GM19463 (cell line): ENCODE data around the gene SBK2.
"Not testable (repeated sequence)": the region's sequence is repeated elsewhere in the genome, so short reads cannot be mapped to it uniquely, and the experiment has no call there.

Experiments
- ATAC-seq: cut with Tn5 transposase; IDR thresholded peaks from one replicate; pipeline ENCODE4 v1.9.1; 2021; ENCODE audit warnings: mild to moderate bottlenecking, moderate library complexity; ENCODE audit not compliant: unreplicated experiment

The SBK2 gene

GRCh38 chr19:55503502-55504251 lies 33.3 kb downstream of the SBK2 start:
- peak; percentile 98 for ATAC-seq

- no peak for ATAC-seq
Measured at GRCh38 chr19:55503157-55503501, 33.8 kb downstream of the SBK2 start.

DNA sequence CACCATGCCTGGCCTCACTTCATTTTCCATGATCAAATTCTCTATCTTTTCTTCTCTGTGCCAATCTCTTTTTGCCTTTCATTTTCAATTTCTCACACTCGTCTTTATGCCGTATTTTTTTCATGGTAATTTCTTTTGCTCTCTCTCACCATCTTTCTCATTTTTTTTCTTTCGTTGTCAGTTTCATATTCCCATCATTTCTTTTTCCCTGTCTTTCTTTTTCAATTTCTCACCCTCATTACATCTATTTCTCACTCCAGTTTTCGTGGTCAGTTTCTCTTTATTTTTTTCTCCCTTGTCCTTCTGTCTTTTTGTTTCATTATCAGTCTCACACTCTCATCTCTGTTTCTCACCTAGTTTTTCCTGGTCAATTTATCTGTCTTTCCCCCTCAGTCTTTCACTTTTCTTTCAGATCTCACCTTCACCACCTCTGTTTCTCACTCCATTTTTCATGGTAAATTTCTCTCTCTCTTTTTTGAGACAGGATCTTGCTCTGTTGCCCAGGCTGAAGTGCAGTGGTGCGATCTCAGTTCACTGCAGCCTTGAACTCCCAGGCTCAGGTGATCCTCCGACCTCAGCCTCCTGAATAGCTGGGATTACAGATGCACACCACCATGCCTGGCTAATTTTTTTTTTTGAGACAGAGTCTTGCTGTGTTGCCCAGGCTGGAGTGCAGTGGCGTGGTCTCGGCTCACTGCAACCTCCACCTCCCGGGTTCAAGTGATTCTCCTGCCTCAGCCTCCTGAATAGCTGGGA lies 34.6 kb downstream of the SBK2 start:
- ATAC-seq = no peak

- no peak for ATAC-seq
Measured at GRCh38 chr19:55500368-55500952, 36.5 kb downstream of the SBK2 start.

DNA sequence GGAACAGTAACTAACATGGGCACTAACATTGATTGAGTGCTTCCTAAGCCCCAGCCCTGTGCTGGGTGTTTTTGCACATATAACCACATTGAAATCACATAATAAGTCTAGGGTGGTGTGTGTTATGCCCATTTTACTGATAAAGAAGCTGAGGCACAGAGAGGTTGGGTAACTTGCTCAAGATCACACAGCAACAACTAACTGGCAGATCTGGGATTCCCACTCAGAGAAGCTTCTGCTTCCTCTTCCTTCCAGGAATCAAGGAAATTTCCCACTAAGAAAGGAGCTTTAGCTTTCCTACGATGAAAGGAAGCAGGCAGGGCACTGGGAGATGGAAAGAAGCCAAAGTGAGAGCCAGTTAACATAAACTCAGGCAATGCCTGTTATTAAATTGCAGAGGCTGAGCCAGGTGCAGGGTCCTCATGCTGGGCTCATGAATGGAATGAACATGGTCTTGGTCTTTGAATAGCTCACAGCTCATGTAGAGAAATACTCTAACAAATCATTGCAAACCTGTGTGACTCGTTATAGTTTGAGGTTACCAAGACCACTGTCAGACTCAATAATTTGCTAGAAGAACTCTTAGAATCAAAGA lies 38.6 kb downstream of the SBK2 start:
- ATAC-seq = no peak

- ATAC-seq = no peak
Measured at GRCh38 chr19:55497763-55498162, 39.2 kb downstream of the SBK2 start.

- ATAC-seq = not testable (repeated sequence)
Measured at GRCh38 chr19:55496820-55497219, 40.1 kb downstream of the SBK2 start.

DNA sequence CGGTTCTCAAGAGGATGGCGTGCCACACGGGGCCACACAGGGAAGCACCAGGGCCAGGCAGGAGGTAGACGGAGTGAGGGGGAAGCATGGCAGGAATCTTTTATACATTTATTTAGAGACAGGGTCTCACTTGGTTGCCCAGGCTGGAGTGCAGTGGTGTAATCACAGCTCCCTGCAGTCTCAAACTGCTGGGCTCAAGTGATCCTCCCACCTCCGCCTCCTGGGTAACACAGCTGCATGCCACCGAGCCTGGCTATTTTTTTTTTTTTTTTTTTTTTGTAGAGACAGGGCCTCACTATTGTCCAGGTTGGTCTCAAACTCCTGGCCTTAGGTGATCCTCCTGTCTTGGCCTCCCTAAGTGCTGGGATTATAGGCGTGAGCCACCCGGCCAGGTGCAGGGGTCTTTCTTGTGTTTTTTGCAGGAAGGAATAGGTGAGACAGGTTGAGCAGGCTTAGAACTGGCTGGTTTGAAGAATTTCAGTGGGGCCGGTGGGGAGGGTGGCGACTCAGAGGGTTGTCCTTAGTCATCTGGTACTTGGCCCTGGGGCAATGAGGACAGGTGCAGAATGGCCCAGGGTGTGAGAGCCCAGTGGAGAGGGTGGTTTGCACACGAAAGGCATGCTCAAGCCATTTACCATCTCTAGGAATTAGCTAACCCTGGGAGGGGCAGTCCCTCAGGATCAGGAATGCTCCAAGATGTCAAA lies 41.1 kb downstream of the SBK2 start:
- no peak for ATAC-seq

- ATAC-seq = no peak
Measured at GRCh38 chr19:55494172-55494761, 42.7 kb downstream of the SBK2 start.

DNA sequence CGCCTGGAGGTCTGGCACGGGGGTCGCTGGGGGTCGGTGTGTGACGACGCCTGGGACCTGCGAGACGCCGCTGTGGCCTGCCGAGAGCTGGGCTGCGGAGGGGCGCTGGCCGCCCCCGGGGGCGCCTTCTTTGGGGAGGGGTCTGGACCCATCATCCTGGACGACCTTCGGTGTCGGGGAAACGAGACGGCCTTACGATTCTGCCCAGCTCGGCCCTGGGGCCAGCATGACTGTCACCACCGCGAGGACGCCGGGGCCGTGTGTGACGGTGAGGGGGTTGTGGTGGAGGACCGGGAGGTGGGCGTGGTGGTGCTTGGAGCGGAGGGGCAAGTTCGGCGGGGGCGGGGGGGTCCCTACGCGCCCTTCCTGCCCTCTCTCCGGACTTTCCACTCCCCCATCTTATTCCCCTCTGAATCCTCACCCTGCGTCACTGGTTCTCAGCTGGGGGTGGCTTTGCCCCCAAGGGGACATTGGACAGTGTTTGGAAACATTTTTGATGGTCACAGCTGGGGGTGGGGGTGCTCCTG lies 43.2 kb downstream of the SBK2 start:
- ATAC-seq = no peak

DNA sequence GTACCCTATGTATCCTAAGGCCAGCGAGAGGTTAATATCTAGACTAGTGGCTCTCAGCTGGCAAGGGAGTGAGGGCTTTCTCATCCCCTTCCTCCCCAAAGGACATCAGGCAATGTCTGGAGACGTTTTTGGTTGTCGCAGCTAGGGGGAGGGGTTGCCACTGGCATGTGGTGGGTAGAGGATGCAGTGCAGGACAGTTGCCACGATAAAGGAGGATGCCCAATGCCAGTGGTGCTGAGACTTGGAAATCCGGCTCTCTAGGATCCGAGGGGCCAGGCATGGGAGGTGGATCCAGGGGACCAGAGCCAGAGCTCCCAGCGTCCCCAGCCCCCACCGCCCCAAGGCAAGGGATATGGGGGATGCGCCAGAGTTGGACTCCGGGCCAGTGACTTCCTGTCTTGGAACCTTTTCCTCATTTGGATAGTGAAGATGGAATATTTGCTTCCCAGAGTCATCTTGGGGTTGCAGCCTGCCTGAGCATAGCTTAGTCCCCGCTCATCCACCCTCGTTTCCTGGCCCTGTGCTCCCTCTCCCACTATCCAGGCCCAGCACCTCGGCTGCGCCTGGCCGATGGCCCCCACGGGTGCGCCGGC lies 43.8 kb downstream of the SBK2 start:
- no peak for ATAC-seq

DNA sequence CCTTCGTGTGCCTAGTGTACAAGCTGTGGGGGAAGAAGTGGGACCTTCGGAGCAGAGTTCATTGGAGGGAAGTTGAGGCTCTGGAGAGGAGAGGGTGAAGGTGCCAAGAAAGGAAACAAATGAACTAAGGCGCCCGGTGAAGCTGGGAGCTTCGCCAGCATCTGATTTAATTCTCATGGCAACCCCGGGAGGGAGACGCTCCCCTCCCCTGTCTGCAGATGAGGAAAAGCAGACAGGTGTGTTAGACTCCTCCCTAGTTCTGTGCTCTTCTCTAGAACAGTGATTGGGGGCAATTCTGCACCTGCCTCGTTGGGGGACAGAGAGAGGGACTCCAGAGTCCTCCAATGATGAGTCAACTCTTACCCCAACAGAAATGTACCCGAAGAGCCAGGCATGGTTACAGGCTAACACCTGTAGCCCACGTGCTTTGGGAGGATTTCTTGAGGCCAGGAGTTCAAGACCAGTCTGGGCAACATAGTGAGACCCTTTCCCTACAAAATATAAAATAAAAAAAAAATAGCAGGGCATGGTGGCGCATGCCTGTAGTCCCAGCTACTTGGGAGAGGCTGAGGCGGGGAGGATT lies 44.5 kb downstream of the SBK2 start:
- ATAC-seq = no peak

DNA sequence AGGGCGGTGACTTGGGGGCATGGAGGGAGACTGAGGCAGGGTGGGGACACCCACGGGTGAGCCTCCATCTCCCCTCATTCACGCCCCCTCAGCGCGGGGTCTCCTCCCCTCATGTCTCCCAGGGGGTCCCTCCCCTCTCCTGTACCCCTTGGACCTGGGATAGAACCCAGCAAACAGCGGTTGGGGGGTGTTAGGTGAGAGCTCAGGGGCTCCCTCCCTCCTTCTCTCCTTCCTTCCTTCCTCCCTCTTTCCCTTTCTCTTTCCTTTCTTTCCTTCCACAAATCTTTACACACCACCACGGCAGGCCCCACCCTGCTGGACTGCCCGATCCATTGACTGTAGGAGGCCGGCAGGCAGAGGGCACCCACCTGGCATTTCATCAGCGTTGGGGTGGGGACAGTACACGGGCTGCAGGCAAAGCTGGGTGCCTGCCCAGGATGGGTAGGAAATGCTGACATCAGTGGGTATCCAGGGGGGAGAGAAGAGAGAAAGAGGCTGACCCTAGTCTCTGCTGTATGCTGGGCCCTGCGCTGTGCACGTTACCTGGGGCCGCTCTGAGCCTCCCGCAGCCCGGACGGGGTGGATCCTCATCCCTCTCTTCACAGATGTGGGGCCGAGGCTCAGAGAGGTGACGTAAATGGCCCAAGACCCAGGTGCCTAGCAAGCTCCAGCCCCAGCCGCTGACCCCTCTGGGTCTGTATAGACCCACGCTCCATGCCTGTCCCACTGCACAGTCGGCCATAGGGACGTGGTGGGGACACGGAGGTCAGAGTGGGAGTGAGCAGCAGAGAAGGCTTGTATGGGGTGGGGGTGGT lies 45.2 kb downstream of the SBK2 start:
- no peak for ATAC-seq

- no peak for ATAC-seq
Measured at GRCh38 chr19:55490478-55491432, 46.2 kb downstream of the SBK2 start.

GRCh38 chr19:55489711-55490477 lies 47.0 kb downstream of the SBK2 start:
- ATAC-seq = no peak

GRCh38 chr19:55488986-55489710 lies 47.8 kb downstream of the SBK2 start:
- no peak for ATAC-seq
